ENCODE data around the gene SAMD5.

SAMD5 gene

DNA sequence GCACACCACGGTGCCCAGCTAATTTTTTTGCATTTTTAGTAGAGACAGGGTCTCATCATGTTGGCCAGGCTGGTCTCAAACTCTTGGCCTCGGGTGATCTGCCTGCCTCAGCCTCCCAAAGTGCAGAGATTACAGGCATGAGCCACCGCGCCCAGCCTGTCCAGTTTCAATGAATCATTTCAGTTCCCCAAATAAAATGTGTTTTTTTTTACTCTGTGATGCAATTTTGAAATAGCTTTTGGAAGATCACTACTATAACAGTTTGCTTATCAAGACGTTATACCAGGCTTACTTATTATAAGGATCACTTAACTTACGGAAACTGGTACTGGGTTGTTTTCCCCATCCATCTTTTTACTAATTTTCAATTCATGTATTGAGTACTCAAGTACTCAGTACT, 80.0 kb downstream of the SAMD5 start:
- no peak for DNase-seq (ENCODE audit: low read depth)
- TF ChIP-seq, protein P1, sequence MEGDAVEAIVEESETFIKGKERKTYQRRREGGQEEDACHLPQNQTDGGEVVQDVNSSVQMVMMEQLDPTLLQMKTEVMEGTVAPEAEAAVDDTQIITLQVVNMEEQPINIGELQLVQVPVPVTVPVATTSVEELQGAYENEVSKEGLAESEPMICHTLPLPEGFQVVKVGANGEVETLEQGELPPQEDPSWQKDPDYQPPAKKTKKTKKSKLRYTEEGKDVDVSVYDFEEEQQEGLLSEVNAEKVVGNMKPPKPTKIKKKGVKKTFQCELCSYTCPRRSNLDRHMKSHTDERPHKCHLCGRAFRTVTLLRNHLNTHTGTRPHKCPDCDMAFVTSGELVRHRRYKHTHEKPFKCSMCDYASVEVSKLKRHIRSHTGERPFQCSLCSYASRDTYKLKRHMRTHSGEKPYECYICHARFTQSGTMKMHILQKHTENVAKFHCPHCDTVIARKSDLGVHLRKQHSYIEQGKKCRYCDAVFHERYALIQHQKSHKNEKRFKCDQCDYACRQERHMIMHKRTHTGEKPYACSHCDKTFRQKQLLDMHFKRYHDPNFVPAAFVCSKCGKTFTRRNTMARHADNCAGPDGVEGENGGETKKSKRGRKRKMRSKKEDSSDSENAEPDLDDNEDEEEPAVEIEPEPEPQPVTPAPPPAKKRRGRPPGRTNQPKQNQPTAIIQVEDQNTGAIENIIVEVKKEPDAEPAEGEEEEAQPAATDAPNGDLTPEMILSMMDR (conservative IDR thresholded peaks at IDR 0.05; ENCODE audit: low read length): no peak
- no peak overlapping the region for H3K4me3 ChIP-seq (ENCODE audit: low read length)

DNA sequence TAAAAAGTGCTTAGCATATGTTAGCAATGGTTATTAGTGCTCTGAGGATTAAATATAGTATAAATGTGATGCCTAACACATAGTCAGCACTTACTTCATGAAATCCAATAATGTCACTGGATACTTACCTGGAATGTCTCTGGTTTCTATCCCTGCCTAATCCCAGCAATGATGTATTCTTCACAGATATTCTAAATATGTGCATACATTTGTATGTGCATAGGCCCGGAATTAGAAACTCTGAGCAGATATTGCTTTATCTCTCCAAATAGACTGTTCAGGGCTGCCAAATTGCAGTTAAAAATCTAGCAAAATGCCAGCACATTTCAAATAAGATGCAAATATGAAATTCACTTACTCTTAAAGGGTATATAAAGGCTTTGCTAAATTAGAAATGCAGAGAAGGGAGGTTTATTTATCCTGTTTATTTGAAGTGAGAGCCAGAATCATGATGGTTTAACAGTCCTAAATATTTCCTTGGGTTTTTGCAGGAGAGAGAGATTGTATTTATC, 81.3 kb downstream of the SAMD5 start:
- no peak for DNase-seq (ENCODE audit: low read depth)
- H3K4me3 ChIP-seq (ENCODE audit: low read length): no peak overlapping the region
- TF ChIP-seq, protein P1 (conservative IDR thresholded peaks at IDR 0.05; ENCODE audit: low read length): no peak

DNA sequence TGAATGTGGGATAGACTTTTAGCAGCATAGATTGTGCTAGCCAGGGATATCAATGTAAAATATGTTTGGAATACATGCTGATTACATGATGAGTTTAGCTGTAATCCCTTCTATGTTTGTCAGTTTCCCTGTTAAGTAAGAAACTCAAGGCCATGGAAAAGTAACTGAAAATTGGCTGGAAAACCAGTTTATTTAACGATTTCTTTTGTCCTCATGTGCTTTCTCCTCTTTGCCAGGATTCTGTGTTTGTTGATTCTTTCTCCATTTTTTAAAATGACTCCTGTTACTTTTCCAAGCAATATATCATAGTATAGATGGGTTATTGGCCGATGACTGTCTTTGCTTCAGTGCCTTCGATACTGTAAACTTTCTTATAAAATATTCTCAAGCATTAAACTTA, 87.5 kb downstream of the SAMD5 start:
- no peak for DNase-seq (ENCODE audit: low read depth)
- TF ChIP-seq, protein P1 (conservative IDR thresholded peaks at IDR 0.05; ENCODE audit: low read length): no peak
- no peak overlapping the region for H3K4me3 ChIP-seq (ENCODE audit: low read length)

DNA sequence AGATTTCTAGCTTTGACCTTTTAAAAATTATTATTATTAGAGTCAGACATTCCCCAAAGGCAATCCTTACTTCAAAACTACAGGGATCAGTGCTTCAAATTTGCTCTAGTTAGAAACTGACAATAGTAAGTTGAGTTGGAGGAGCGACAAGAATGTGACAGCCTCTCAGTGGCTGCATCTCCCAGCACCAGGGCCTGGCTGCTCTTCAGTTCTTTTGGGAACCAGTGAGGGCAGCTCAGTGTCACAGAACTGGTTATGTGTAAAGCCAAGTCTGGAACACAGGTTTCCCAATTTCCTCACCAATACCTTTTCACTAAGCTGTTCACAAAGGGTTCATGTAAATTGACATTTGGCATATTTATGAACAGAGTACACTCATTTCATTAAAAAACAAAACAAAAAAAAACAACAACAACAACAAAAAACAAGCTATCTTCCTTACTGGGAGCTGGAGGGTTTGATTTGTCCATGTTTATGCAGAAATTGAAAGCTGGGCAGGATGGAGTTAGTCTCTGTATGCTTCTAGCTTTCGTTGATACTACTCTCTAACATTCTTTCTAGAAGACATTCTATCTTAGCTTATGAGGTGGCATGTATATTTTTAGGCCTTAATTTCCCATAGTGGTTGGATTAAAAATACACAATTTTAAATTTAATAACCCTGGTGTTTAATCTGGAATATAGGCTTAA, 95.0 kb downstream of the SAMD5 start:
- H3K4me3 ChIP-seq (ENCODE audit: low read length): no peak overlapping the region
- TF ChIP-seq, protein P1 (conservative IDR thresholded peaks at IDR 0.05; ENCODE audit: low read length): no peak
- DNase-seq (ENCODE audit: low read depth): no peak

DNA sequence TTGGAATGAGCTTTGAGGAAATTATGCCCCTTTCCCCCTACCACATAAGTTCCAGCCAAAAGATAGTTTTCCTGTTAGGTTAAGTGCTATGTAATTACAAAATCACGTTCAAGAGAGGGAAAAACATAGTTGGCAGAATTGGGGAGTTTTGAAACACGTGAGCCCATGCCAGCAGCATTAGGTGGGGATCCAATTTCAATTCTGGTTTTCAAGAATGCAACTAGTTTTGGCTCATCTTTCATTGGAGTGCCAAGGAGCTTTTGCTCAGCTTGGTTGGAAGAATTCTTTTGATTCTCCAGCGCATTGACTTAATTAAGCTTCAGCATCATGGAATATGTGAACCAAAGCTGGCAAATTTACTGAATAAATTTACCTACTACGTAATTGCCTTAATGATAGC, 95.9 kb downstream of the SAMD5 start:
- DNase-seq (ENCODE audit: low read depth): peak; percentile 25
- TF ChIP-seq, protein P1 (conservative IDR thresholded peaks at IDR 0.05; ENCODE audit: low read length): no peak
- H3K4me3 ChIP-seq (ENCODE audit: low read length): no peak overlapping the region

DNA sequence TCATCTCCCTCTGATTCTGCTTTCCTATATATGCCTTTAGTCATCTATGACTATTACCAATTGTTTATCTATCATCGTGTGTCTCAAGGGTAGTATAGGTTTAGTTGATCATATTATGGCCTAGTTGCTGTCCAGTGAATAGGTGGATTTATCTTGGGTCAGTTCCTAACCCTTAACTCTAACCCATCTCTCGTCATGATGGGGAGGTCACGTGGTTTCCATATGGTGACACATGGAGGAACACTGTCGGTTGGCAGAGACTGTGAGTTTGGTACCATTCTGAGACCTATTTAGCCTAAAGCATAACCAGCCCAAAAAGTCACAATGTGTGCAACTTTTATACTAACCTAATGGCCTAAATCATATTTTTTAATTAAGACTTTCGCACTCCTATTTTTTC, 103.5 kb downstream of the SAMD5 start:
- no peak overlapping the region for H3K4me3 ChIP-seq (ENCODE audit: low read length)
- TF ChIP-seq, protein P1 (conservative IDR thresholded peaks at IDR 0.05; ENCODE audit: low read length): no peak
- no peak for DNase-seq (ENCODE audit: low read depth)

DNA sequence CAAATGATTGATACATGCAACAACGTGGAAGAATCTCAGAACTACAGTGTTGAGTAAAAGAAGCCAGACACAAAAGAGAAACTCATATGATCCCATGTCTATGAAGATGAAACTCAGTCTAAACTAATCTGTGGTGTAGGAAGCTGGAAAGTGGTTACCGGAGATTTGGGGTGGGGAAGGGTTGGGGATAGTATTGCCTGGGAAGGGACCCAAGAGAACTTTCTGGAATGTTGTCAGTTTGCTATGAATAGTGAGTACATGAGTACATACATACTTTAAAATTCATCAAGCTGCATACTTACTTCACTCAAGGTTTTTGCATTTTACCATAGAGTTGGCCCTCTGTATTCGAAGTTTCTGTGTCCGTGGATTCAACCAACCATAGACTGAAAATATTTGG, 106.0 kb downstream of the SAMD5 start:
- TF ChIP-seq, protein P1 (conservative IDR thresholded peaks at IDR 0.05; ENCODE audit: low read length): no peak
- no peak overlapping the region for H3K4me3 ChIP-seq (ENCODE audit: low read length)
- no peak for DNase-seq (ENCODE audit: low read depth)
